HG02678 (cell line): ENCODE measurements around the gene APEX2.
A peak's percentile ranks its signal among the peaks of the same experiment; 100 is the strongest.
"Not testable (repeated sequence)": the region's sequence is repeated elsewhere in the genome, so short reads cannot be mapped to it uniquely, and the experiment has no call there.

ENCODE experiments used
- ATAC-seq: cut with Tn5 transposase; IDR thresholded peaks from one replicate; pipeline ENCODE4 v1.9.1; 2021; ENCODE audit warnings: mild to moderate bottlenecking, moderate library complexity; ENCODE audit not compliant: unreplicated experiment

APEX2 gene

DNA sequence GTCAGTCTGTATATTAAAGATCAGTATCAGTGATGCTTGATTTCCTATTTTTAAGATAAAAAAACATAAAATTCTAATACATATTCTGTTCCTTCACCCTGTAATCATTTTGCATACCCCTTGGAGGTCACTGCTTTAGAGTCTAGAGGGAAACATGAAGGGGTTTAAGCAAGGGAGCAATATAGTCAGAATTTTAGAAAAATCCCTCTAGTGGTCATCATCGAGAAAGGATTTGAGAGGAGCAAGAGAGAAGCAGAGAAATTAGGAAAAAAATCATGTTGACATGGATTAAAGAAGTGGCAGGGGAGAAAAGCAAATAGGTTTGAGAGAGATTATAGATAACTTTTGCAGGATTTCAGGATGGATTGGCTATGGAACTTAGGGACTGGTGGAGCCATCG is 11.1 kb downstream of the APEX2 start:
- no peak for ATAC-seq

- no peak for ATAC-seq
Observed at GRCh38 chrX:55014897-55015299, 14.7 kb downstream of the APEX2 start.

GRCh38 chrX:55026143-55026542 is 26.0 kb downstream of the APEX2 start:
- no peak for ATAC-seq

DNA sequence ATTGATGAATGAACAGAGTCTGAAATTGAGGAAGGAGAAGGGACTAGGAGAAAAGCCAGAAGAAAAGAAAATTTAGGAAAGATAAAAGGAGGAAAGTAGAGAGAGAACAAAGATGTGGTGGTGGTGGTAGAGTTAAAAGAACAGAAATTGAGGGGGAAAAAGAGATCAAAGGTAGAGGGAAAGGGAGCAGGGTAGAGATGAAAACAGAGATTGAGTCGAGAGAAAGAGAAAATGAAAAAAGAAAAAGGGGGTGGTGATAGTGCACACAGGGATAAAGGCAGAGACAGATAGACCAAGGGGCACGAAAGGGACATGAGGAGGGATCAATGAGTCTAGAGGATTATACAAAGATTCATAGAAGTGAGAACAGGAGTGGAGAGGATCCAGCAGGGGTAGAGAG is 26.7 kb downstream of the APEX2 start:
- no peak for ATAC-seq

DNA sequence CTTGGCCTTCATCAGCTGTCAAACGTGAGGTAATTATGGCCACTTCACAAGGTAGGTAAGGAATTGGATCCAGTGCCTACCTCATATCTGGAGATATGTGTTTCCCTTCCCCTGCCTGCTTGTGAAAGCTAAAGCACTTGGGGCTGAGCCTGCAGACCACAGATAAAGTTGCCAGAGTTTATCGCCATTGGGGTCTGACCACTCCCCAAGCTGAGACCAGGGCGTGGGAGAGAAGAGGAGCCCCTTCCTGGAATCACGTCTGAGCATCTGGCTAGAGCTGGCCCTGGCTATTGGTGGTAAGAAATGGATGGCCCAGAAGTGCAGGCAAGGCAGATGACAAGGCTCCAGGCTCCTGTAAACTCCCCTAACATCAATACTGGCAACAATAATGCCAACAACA is 27.9 kb downstream of the APEX2 start:
- no peak for ATAC-seq

DNA sequence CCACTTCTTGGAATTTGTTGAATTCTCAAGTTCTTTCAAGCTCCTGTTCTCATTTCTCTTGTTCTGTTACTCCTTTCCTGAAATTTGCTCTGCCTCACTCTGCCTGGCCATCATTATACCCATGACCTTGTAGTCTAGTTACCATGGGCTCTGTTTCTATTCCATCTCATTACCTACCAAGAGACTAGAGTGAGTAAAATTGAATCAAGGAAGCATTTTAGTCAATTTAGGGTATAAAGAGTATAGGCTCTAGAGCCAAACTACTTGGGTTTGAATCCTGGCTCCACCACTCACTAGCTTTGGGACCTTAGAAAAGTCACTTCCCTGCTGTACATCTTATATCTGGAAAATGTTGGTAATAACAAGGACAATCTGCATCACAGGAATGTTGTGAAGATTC is 28.4 kb downstream of the APEX2 start:
- ATAC-seq = no peak

DNA sequence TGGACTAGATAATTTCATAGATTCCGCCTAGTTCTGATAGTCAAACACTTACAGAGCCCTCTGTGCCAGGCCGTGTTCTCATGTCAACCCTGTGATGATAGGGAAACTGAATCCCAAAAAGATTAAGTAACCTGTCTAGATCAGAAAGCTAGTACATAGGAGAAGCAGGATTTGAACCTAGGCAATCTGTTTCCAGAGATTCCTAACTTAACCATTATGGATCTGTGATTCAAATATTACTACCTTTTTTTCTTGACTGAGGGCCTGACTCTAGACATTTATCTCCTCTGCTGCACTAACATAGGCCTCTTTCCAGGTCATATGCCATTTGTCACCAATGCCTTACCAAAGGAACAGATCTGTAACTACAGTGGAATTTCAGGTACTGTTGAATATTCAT is 29.1 kb downstream of the APEX2 start:
- no peak for ATAC-seq

GRCh38 chrX:55030271-55031205 is 30.4 kb downstream of the APEX2 start, which contains the start of gene ALAS2:
ALAS2 (minus strand) TSS chrX:55030977; CDS start chrX:55026000, 4,977 bp downstream.
- ATAC-seq = no peak

DNA sequence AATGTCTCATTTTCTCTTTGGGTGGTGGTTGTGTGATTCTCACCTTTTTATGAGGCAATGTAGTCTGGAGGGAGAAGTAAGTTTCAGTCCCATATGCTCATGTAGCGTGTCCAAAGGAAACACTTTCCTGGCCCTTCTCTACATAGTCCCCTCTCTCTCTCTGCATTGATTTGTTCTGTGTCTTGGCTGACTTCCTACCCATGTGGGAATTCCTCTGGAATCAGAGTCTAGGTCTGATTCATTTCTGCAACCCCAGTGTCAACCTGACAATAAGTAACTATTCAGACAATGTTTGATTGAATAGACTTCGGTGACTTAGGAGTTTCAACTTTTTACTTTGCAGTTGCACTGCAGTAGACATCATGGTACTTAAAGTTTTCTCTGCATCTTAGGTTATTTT is 33.3 kb downstream of the APEX2 start:
- ATAC-seq = no peak

DNA sequence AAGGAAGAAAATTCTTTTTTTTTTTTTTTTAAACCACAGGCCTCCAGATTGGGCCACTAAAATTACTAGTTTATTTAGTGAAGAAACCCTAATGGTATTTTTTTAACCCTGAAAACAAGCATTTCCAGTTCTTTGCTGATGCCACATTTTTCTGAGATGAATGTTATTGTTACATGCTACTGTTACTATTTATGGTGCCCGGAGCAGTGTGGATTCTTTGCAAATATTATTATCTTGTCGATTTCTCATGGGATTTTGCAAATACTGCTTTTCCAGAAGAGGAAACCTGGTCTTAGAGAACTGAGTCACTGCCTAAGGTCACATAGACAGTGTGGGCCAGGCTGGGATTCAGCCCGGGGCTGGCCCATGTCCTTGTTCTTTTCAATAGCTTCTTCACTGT is 39.3 kb downstream of the APEX2 start:
- ATAC-seq = no peak

DNA sequence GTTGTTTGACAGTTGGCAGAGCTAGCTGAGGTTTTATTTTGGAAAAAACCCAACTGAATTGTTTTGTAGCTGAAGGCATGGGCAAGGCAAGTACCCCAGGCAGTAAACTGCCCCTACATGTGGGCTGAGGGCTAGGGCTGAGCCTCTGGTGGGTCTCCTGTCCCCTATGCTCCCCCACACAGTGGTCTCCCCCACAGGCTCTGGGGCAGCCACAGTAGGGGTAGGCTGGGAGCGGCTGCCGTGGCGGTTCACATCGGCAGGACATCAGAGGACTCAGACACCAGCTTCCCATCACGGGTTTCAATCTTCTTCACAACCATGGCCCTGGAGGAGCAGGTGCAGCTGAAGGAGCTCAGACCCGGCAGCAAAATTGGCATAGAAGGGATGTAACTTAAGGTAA is 41.4 kb downstream of the APEX2 start:
- ATAC-seq = no peak

DNA sequence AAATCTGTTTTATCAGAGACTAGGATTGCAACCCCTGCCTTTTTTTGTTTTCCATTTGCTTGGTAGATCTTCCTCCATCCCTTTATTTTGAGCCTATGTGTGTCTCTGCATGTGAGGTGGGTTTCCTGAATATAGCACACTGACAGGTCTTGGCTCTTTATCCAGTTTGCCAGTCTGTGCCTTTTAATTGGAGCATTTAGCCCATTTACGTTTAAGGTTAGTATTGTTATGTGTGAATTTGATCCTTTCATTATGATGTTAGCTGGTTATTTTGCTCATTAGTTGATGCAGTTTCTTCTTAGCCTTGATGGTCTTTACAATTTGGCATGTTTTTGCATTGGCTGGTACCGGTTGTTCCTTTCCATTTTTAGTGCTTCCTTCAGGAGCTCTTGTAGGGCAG is 50.4 kb downstream of the APEX2 start:
- ATAC-seq = not testable (repeated sequence)

- ATAC-seq = no peak
Observed at GRCh38 chrX:55056820-55057674, 56.9 kb downstream of the APEX2 start.

DNA sequence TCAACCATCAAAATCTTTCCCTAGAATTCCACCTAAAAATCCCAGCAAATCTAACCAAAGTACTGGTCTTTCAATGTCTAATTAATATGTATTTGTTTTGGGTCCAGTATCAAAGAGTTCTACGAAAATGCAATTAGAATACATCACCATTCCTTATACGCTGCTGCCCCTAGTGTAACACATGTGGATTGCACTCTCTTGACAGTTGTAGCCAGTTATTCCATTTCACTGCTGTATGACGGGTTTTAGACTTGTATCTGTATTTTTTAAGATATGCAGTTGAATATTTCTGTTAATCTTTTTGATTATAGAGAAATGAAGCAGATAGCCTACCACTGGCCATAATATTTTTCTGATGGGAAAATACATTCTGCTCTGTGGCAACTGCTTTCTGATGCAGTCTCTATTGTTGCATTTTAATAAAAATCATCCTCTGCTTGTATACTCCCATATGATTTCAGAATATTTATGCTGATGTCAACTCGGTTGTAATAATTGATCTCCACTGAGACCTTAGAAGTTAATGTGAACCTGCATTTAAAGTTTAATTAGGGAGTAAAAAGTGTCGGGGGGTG is 57.6 kb downstream of the APEX2 start:
- ATAC-seq = peak; percentile 54
